ENCODE results near the gene TPST2.

TPST2 gene

DNA sequence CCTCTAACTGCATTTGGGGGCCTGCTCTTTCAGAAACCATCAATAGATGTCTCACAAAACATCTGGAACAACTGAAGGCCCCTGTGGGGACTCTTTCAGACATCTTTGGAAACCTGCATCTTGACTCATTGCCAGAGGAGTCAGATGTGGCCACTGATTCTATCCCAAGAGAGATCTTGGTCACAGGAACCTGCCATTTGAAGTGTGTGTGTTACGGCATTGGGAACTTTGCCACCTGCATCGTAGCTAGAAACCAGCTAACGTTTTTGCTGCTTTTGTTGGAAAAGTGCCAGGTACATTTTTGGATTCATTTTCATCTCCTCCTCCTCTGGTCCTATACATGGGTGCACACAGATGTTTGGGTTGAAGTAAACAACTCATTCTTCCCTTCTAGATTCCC, 101.9 kb downstream of the TPST2 start:
- DNase-seq: no peak

- no peak for DNase-seq
Measured at GRCh38 chr22:26486394-26486793, 103.5 kb downstream of the TPST2 start.

DNA sequence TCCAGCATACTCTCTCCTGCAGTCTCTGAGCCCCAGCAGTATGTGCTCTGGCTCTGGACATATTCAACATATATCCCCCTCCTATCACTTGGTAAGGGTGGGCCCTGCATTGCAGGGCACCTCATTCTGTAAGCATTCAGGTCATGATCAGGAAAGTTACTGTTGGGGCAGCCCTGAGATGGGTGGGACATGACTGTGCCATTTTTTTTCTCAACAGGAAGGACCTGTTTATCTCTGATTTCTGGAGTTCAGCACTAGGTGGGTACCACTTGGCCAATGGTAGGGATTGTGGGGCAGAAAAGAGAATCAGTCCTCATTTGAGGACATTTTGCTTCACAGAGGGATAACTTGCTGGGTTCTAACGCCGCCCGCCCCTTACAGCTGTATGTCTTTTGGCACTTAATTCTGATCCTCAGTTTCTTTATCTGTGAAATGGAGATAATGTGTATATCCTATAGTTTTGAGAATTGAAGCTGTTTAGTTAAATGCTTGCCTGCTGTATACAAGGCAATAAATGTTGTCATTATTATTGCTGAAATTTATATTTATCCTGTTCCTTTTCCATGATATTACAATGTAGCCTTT, 104.0 kb downstream of the TPST2 start:
- no peak for DNase-seq

DNA sequence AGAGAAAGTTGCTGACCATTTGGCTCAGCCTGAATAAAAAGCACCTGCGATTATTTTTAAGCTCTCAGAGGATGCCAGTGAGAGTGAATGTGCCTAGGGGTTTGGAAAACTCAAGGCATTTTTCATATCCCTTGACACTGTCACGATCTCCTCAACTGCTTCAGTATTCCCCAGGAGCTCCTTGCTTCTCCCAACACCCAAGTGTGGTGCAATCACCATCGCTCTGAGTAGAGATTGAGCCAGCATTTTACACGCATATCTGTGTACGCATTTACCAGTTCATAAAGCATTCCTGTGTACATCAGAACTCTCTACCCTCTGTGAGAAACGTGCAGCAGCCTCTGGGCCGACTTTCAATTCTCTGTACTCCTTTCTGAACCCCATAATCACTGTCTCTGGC, 104.9 kb downstream of the TPST2 start:
- no peak for DNase-seq

GRCh38 chr22:26484360-26484706, 105.6 kb downstream of the TPST2 start:
- no peak for DNase-seq

DNA sequence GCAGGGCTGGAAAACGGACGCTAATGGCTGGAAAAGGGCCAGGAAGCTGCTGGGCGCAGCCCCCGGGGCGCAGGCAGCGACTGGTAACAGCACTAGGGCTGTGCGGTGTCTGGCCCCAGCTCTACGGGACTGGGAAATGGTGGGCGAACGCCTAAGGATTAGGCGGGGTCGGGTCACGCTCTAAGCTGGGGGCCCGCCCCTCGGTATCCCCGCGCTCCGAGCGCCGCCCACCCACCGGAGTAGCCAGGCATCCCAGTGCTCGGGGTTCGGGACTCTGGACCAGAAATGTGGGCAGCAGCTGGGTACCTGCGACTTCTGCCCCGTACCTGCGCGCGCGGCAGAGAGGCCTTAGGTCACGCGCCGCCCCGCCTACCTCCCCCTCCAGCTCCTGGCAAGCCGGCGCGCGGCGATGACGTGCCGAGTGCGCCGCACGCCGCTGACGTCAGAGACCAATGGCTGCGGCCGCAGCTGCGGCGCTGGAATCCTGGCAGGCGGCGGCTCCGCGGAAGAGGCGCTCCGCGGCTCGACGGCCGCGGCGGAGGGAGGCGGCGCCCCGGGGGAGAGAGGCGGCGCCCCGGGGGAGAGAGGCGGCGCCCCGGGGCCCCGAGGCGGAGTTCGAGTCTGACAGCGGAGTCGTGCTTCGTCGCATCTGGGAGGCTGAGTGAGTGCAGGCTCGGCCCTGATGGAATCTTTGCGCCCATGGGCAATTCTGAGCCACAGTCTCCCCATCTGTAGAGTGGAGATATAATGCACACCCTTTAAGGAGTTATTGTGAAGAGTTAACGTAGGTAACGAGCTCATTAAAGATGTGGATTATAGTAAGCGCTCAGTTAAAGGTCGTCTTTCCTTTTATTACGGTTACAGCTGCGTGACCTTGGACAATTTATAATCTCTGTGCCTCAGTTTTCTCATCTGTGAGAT, 106.2 kb downstream of the TPST2 start, which contains the start of the genes HPS4 and SRRD:
Gene HPS4 (minus strand): TSS at position 345 of the 921 bp plus-strand sequence. CDS start 2,021 bp downstream, outside the sequence.
Gene SRRD (plus strand): TSS at position 439 of the 921 bp plus-strand sequence. CDS start 14 bp downstream, at position 453.
- DNase-seq: peak; percentile 90

DNA sequence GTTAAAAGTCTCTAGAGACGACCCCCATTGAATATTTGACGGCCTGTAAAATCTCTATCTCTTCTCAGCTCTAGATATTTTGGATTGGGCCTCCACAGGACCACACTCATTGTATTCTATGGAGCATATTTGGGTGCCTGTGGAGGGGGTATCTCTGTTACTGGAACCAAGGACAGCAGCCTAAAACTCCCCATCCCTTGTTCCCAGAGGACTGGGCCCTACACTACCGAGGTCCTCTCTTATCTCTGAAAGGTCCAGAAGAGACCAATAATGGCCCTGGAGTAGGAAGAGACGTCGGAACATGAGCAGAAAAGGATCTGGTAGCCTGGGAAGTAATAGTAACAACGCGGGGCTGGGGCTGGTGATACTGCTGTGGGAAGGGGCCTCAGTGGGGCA, 106.9 kb downstream of the TPST2 start:
- no peak for DNase-seq

DNA sequence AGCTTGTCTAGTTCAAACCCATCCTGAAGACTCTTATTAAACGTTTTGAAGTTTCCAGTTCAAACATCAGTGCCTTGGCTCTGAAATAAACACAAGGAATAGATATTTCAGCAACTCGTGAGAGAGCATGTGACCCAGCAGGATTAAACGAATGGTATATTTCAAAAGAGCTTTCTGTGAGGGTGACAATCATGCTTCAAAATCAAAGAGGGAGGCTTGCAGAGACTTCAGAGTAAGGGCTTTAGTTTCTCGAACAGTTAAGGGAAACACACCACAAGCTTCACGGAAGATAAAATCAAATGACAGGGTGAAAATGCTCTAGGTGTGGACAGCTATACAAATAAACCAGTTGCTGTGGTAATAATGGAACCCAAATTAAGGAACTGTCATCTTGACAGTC, 107.8 kb downstream of the TPST2 start:
- DNase-seq: no peak

GRCh38 chr22:26481694-26482093, 108.2 kb downstream of the TPST2 start:
- no peak for DNase-seq

GRCh38 chr22:26481112-26481693, 108.7 kb downstream of the TPST2 start:
- no peak for DNase-seq

- DNase-seq: no peak
Measured at GRCh38 chr22:26480611-26480932, 109.4 kb downstream of the TPST2 start.

GRCh38 chr22:26479792-26480610, 109.9 kb downstream of the TPST2 start:
- no peak for DNase-seq

DNA sequence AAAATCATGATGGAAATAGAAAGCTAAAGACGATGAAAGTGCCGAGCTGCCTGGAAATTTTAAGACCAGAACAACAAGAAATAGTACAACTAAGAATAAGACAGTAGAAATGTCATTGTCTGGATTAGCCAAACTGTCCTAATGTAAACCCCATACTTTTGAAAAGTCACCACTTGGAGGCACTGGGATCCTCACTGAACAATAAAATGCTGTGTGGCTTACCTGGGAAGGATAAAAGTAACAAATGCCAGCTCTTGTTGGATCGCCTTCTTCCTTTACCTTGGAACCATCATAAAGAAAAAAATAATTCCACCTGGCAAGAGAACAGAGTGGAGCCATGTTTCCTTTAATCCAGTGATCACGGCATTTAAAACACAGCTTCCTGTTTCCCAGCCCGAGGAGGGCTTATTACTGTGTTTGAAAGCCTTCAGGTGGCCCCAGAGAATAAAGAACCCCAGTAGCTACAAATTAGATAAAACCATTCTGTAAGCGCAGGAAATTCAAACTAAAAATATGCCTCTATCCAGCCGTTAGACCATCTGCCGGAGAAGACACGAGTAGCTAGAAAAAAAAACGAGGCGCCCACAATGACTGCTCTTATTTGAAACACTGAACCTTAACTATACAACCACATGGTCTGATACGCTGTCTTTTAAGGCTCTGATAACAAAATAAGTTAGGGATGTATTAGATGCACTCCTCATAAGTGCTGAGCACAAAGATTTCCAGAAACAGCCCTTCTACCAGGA, 110.7 kb downstream of the TPST2 start:
- DNase-seq: no peak

DNA sequence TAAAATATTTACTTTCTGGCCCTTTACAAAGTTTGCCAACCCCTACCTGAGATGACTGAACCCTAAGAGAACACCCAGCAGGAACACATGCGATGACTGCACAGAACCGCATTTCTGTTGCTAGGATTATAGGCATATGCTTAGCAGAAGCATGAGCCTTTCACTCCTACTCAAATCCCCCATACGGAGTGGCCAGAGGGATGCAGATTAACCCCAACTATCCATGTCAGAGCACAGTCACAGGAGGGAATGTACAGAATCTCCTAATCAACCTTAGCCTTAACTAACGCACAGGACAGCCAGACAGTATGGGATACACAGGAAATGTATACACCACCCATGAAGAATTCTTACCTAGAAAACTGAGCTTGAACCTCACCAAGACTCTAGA, 112.6 kb downstream of the TPST2 start:
- no peak for DNase-seq

DNA sequence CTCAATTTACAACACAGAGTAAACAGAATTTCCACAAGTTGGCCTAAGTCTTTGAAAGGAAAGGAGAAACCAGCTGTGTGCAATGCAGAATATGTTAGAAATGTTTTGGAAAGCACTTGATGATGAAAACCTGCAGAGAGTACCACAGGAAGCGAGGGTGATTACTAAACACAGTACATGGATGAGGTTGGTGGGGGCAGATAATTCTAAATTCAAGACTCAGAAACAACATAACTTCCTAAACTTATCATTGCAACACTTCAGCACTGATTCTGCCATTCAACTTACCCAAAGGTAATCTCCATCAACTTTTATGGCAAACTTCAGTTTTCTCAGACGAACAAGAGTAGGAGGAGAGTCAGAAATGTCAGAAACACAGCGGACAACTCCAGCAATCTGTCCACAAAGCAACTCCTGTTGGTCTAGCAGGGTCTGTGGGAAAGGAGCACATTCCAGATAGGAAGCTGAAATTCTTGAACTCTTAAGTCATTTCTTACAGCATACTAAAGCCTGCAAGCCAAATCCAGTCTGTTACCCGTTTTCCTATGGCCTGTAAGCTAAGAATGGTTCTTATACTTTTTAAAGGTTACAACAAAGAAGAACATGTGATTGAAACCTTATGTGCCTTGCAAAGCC, 113.1 kb downstream of the TPST2 start:
- no peak for DNase-seq

DNA sequence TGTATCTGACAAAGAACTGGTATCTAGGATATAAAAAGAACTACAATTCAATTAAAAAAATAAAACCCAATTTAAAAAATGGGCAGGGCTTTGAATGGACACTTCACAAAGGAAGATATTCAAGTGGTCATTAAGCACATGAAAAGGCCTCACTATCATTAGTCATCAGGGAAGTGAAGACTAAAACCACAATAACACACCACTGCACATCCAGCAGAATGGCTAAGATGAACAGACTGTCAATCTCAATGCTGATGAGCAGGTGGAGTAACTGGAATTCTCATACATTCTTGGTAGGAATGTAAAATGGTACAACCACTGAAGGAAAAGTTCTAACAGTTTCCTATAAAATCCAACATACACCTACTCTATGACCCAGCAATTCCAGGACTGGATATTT, 115.2 kb downstream of the TPST2 start:
- no peak for DNase-seq

All from stimulated activated CD4-positive, alpha-beta T cell treated with anti-CD3 and anti-CD28 coated beads, Interleukin-1b, Interleukin-23, amount 100 ng/mL, for 48 hours (primary cell).